Peyer's patch (tissue), 4 donors: ENCODE measurements around the gene KRTAP2-1. TPM values are rescaled to one million over a fixed set of nuclear protein-coding genes. Genes with fewer than 3 reads are reported as not detected.

ENCODE experiments used
- DNase-seq, 3 donors: peaks; one replicate each; pipeline ENCODE4 v3.0.0-alpha.2; 2017 to 2019
- H3K27ac ChIP-seq, 4 donors: fragments of 200-600 bp; sonication (generic); one replicate each; pipeline ENCODE4 v1.5.1; 2016 to 2019
- H3K27me3 ChIP-seq, 2 donors: fragments of 200-600 bp; sonication (generic); one replicate each; pipeline ENCODE4 v1.5.1; 2019
- H3K36me3 ChIP-seq, 3 donors: fragments of 200-600 bp; sonication (generic); one replicate each; pipeline ENCODE4 v1.5.1; 2016 to 2019
- H3K4me1 ChIP-seq, 4 donors: fragments of 200-600 bp; sonication (generic); one replicate each; pipeline ENCODE4 v1.5.1; 2016 to 2019
- H3K4me3 ChIP-seq, 4 donors: fragments of 200-600 bp; sonication (generic); 1 replicate in 3 of 4; 2 replicates in 1 of 4; pipeline ENCODE4 v1.5.1; 2016 to 2019; ENCODE audit warnings: mild to moderate bottlenecking in 1 of 4
- H3K9me3 ChIP-seq, 4 donors: fragments of 200-600 bp; sonication (generic); one replicate each; pipeline ENCODE4 v1.5.1; 2016 to 2019; ENCODE audit warnings: mild to moderate bottlenecking in 1 of 4
- CTCF ChIP-seq, 6 experiments: fragments of 450-650 bp in 4 of 6; fragments of 200-600 bp in 2 of 6; sonication (generic) in 1 of 6; IDR thresholded peaks; one replicate each; pipeline ENCODE4 v1.5.1; 2017 to 2019; ENCODE audit warnings: antibody characterized with exemption in 6 of 6, mild to moderate bottlenecking in 3 of 6, moderate library complexity in 1 of 6
- POLR2A ChIP-seq, 2 donors: fragments of 450-650 bp; IDR thresholded peaks; one replicate each; pipeline ENCODE4 v1.5.1; 2017; ENCODE audit warnings: antibody characterized with exemption in 2 of 2, mild to moderate bottlenecking in 2 of 2, moderate library complexity in 2 of 2
- total RNA-seq, 4 donors: library from RNA; depleted of rRNA; stranded (reverse); fragments of >200 nt; gene quantifications; one replicate each; pipeline ENCODE4 v1.1.0, GENCODE V29; 2016

KRTAP2-1 gene
- total RNA-seq, 4 donors from 2014 or later, result not detected

GRCh38 chr17:41024697-41025096, 22.4 kb downstream of the KRTAP2-1 start:
- Histone ChIP-seq H3K4me1 (no peaks in the 10 kb centered on the region), H3K27ac (no peak overlapping the region), H3K36me3 (no peaks in the 10 kb centered on the region), H3K9me3 (no peaks in the 10 kb centered on the region), H3K4me3 (no peak overlapping the region), H3K27me3 (no peaks in the 10 kb centered on the region)
- no peak for DNase-seq
- no peak for TF ChIP-seq CTCF (IDR thresholded peaks at IDR 0.05)
- no peak for TF ChIP-seq POLR2A (IDR thresholded peaks at IDR 0.05)

- H3K4me3 ChIP-seq, result no peak overlapping the region
- no peaks in the 10 kb centered on the region for H3K27me3 ChIP-seq
- no peaks in the 10 kb centered on the region for H3K36me3 ChIP-seq
- H3K9me3 ChIP-seq, result no peaks in the 10 kb centered on the region
- H3K4me1 ChIP-seq, result no peaks in the 10 kb centered on the region
- H3K27ac ChIP-seq, result no peak overlapping the region
- TF ChIP-seq CTCF (IDR thresholded peaks at IDR 0.05), result no peak
- no peak for TF ChIP-seq POLR2A (IDR thresholded peaks at IDR 0.05)
- DNase-seq, result no peak
These were observed 26.8 kb downstream of the KRTAP2-1 start for GRCh38 chr17:41020336-41020735.

- no peak for DNase-seq
- no peaks in the 10 kb centered on the region for H3K4me1 ChIP-seq
- TF ChIP-seq CTCF (IDR thresholded peaks at IDR 0.05) (no peak), POLR2A (IDR thresholded peaks at IDR 0.05) (no peak)
- H3K36me3 ChIP-seq, result no peaks in the 10 kb centered on the region
- no peaks in the 10 kb centered on the region for H3K27me3 ChIP-seq
- no peak overlapping the region for H3K4me3 ChIP-seq
- H3K27ac ChIP-seq, result no peak overlapping the region
- no peaks in the 10 kb centered on the region for H3K9me3 ChIP-seq
These were observed 27.7 kb downstream of the KRTAP2-1 start for GRCh38 chr17:41019415-41019814.

GRCh38 chr17:41018541-41018940, 28.6 kb downstream of the KRTAP2-1 start:
- Histone ChIP-seq H3K27me3 (no peaks in the 10 kb centered on the region), H3K4me3 (no peak overlapping the region), H3K36me3 (no peaks in the 10 kb centered on the region), H3K27ac (no peak overlapping the region), H3K9me3 (no peaks in the 10 kb centered on the region), H3K4me1 (no peaks in the 10 kb centered on the region)
- no peak for DNase-seq
- no peak for TF ChIP-seq POLR2A (IDR thresholded peaks at IDR 0.05)
- no peak for TF ChIP-seq CTCF (IDR thresholded peaks at IDR 0.05)

- TF ChIP-seq CTCF (IDR thresholded peaks at IDR 0.05) (no peak), POLR2A (IDR thresholded peaks at IDR 0.05) (no peak)
- DNase-seq, result no peak
These were observed 30.4 kb downstream of the KRTAP2-1 start for GRCh38 chr17:41016578-41017215.

GRCh38 chr17:41015454-41015853, 31.7 kb downstream of the KRTAP2-1 start:
- H3K4me1 ChIP-seq, result no peaks in the 10 kb centered on the region
- no peak overlapping the region for H3K27ac ChIP-seq
- no peaks in the 10 kb centered on the region for H3K9me3 ChIP-seq
- TF ChIP-seq CTCF (IDR thresholded peaks at IDR 0.05) (no peak), POLR2A (IDR thresholded peaks at IDR 0.05) (no peak)
- no peak for DNase-seq
- no peak overlapping the region for H3K4me3 ChIP-seq
- H3K27me3 ChIP-seq, result no peaks in the 10 kb centered on the region
- H3K36me3 ChIP-seq, result no peaks in the 10 kb centered on the region

More at GRCh38 chr17:41016578-41017215, 30.4 kb downstream of the KRTAP2-1 start:
- Histone ChIP-seq H3K9me3 (no peaks in the 10 kb centered on the region), H3K4me3 (no peak overlapping the region), H3K27ac (no peak overlapping the region), H3K27me3 (no peaks in the 10 kb centered on the region), H3K4me1 (no peaks in the 10 kb centered on the region), H3K36me3 (no peaks in the 10 kb centered on the region)
